Esophagus muscularis mucosa (tissue), 3 donors: ENCODE results near the gene PDE3A.

Experiments
- CTCF ChIP-seq, 3 experiments: fragments of 200-600 bp in 2 of 3; fragments of 450-650 bp in 1 of 3; sonication (generic) in 2 of 3; IDR thresholded peaks; one replicate each; pipeline ENCODE4 v1.5.1; 2017 to 2019; ENCODE audit warnings: antibody characterized with exemption in 3 of 3, mild to moderate bottlenecking in 2 of 3, moderate library complexity in 1 of 3
- POLR2A ChIP-seq: fragments of 450-650 bp; IDR thresholded peaks from one replicate; pipeline ENCODE4 v1.6.1; 2017; ENCODE audit warnings: antibody characterized with exemption, moderate library complexity, mild to moderate bottlenecking, low read depth
- POLR2AphosphoS5 ChIP-seq, 2 donors: sonication (generic); formaldehyde crosslinking; IDR thresholded peaks; one replicate each; pipeline ENCODE4 v1.6.1; 2017; ENCODE audit warnings: antibody characterized with exemption in 2 of 2

- TF ChIP-seq CTCF (IDR thresholded peaks at IDR 0.05) (no peak), POLR2A (no peak), POLR2AphosphoS5 (IDR thresholded peaks at IDR 0.05) (peak in 1 of 2 donors; percentile 54)
Measured at GRCh38 chr12:20629414-20630156, 261.2 kb downstream of the PDE3A start.
